GM23338 (cell line): ENCODE results near the gene LRBA. TPM values are rescaled to one million over a fixed set of nuclear protein-coding genes. Genes with fewer than 3 reads are reported as not detected.
"Not testable (repeated sequence)": the region's sequence is repeated elsewhere in the genome, so short reads cannot be mapped to it uniquely, and the experiment has no call there.

Experiments
- ATAC-seq: fragments of 200-7000 bp; cut with Tn5 transposase; 3 replicates; pipeline ENCODE4 v1.9.1; 2020
- DNase-seq: peaks from one replicate; pipeline ENCODE4 v3.0.0-alpha.2; 2015; ENCODE audit warnings: low spot score
- H2AFZ ChIP-seq: fragments of 200-600 bp; sonication (generic); 2 replicates; pipeline ENCODE4 v1.8.0; 2016; ENCODE audit warnings: antibody characterized with exemption, mild to moderate bottlenecking, moderate library complexity
- H3F3A ChIP-seq: fragments of 200-600 bp; sonication (generic); replicated peaks from 2 replicates; pipeline ENCODE4 v1.8.0; 2017; ENCODE audit warnings: antibody characterized with exemption, mixed run types, low read depth
- H3K27ac ChIP-seq: fragments of 200-600 bp; sonication (generic); 2 replicates; pipeline ENCODE4 v1.6.1; 2016; ENCODE audit warnings: low read depth
- H3K27me3 ChIP-seq: fragments of 200-600 bp; sonication (generic); 2 replicates; pipeline ENCODE4 v1.8.0; 2016; ENCODE audit warnings: mild to moderate bottlenecking, mixed run types, moderate library complexity; ENCODE audit not compliant: insufficient read depth
- H3K36me3 ChIP-seq: fragments of 200-600 bp; sonication (generic); 2 replicates; pipeline ENCODE4 v1.8.0; 2016; ENCODE audit warnings: mild to moderate bottlenecking; ENCODE audit not compliant: insufficient read depth
- H3K4me1 ChIP-seq: fragments of 200-600 bp; sonication (generic); 2 replicates; pipeline ENCODE4 v1.8.0; 2016; ENCODE audit warnings: mild to moderate bottlenecking, moderate library complexity; ENCODE audit not compliant: insufficient read depth
- H3K4me2 ChIP-seq: fragments of 200-600 bp; sonication (generic); 2 replicates; pipeline ENCODE4 v1.7.1; 2017; ENCODE audit warnings: mixed run types
- H3K4me3 ChIP-seq: fragments of 200-600 bp; sonication (generic); 2 replicates; pipeline ENCODE4 v1.6.1; 2016; ENCODE audit warnings: mixed run types
- H3K79me2 ChIP-seq: fragments of 200-600 bp; sonication (generic); replicated peaks from 2 replicates; pipeline ENCODE4 v1.8.0; 2017; ENCODE audit warnings: mild to moderate bottlenecking; ENCODE audit not compliant: insufficient read depth
- H3K9me2 ChIP-seq: fragments of 200-600 bp; sonication (generic); 2 replicates; pipeline ENCODE4 v1.8.0; 2017; ENCODE audit not compliant: insufficient read depth
- H4K20me1 ChIP-seq: fragments of 200-600 bp; sonication (generic); replicated peaks from 2 replicates; pipeline ENCODE4 v1.8.0; 2017; ENCODE audit warnings: mild to moderate bottlenecking; ENCODE audit not compliant: insufficient read depth
- H3K27ac Mint-ChIP-seq: 2 replicates; pipeline ENCODE4 v1.8.0; 2020; ENCODE audit warnings: inconsistent platforms, mild to moderate bottlenecking, moderate library complexity, mixed read lengths
- H3K27me3 Mint-ChIP-seq: 3 replicates; pipeline ENCODE4 v1.8.0; 2022; ENCODE audit warnings: low read depth, mild to moderate bottlenecking, moderate library complexity, mixed read lengths, inconsistent platforms; ENCODE audit not compliant: insufficient read depth, poor library complexity
- H3K36me3 Mint-ChIP-seq: 3 replicates; pipeline ENCODE4 v1.8.0; 2021; ENCODE audit warnings: low read depth, mild to moderate bottlenecking, inconsistent platforms, moderate library complexity, mixed read lengths
- H3K4me1 Mint-ChIP-seq: 3 replicates; pipeline ENCODE4 v1.8.0; 2020; ENCODE audit warnings: mild to moderate bottlenecking, inconsistent platforms, mixed read lengths
- H3K4me3 Mint-ChIP-seq: 3 replicates; pipeline ENCODE4 v1.8.0; 2021; ENCODE audit warnings: moderate library complexity, mild to moderate bottlenecking, inconsistent platforms, mixed read lengths
- H3K9me3 Mint-ChIP-seq: 3 replicates; pipeline ENCODE4 v1.8.0; 2020; ENCODE audit warnings: moderate library complexity, mild to moderate bottlenecking, inconsistent platforms, mixed read lengths
- CREB1 ChIP-seq: fragments of 250-450 bp; sonication (Bioruptor Pico); IDR thresholded peaks from 2 replicates; pipeline ENCODE4 v1.5.0; 2020; ENCODE audit warnings: low read depth, mild to moderate bottlenecking, moderate library complexity
- CTCF ChIP-seq, 2 experiments: fragments of 200-600 bp in 1 of 2; sonication (generic) in 1 of 2; conservative IDR thresholded peaks; 2 replicates each; pipeline versions ENCODE4 v1.5.1 to v1.6.1; 2016 to 2017; ENCODE audit warnings: antibody characterized with exemption in 2 of 2, low read depth in 2 of 2, mild to moderate bottlenecking in 2 of 2, moderate library complexity in 1 of 2
- ETS1 ChIP-seq: IDR thresholded peaks from 2 replicates; pipeline ENCODE4 v1.6.1; 2016; ENCODE audit warnings: antibody characterized with exemption
- EZH2phosphoT487 ChIP-seq: fragments of 200-600 bp; sonication (generic); IDR thresholded peaks from one replicate; pipeline ENCODE4 v1.8.1; 2018; ENCODE audit warnings: antibody characterized with exemption; ENCODE audit not compliant: unreplicated experiment
- NANOG ChIP-seq: IDR thresholded peaks from 2 replicates; pipeline ENCODE4 v1.6.1; 2016; ENCODE audit warnings: antibody characterized with exemption, borderline replicate concordance
- POLR2AphosphoS5 ChIP-seq: IDR thresholded peaks from 2 replicates; pipeline ENCODE4 v1.6.1; 2016; ENCODE audit warnings: antibody characterized with exemption, low read depth
- STAT1 ChIP-seq: IDR thresholded peaks from one replicate; pipeline ENCODE4 v1.6.1; 2016; ENCODE audit warnings: antibody characterized with exemption; ENCODE audit not compliant: unreplicated experiment
- polyA plus RNA-seq: library from polyadenylated mRNA; unstranded; fragments of >200 nt; fragmentation: Nextera tagmentation; extraction: Ambion mirVana; gene quantifications from 2 replicates; pipeline ENCODE4 v1.2.1, GENCODE V29; 2016
- total RNA-seq: library from RNA; depleted of rRNA; stranded (reverse); fragments of >200 nt; shearing (Covaris generic); gene quantifications from 2 replicates; pipeline ENCODE4 v1.2.3, GENCODE V29; 2014

The LRBA gene
- total and polyA plus RNA-seq, 2 experiments from 2014 or later: 23.3 to 126 TPM

GRCh38 chr4:150510176-150510865 is 504.8 kb downstream of the LRBA start:
- H3K4me1 ChIP-seq: no peaks in the 10 kb centered on the region
- Mint-ChIP-seq H3K4me1 (no peaks in the 10 kb centered on the region), H3K27ac (no peak overlapping the region), H3K36me3 (peaks cover 9% of the 10 kb centered on the region; the same call in 2 of the 3 replicates), H3K27me3 (no peaks in the 10 kb centered on the region), H3K4me3 (no peak overlapping the region), H3K9me3 (peaks cover 10% of the 10 kb centered on the region; the same call in 2 of the 3 replicates)
- no peak overlapping the region for H3K27ac ChIP-seq
- no peak overlapping the region for H3K4me2 ChIP-seq
- no peaks in the 10 kb centered on the region for H3K27me3 ChIP-seq
- no peaks in the 10 kb centered on the region for H3K36me3 ChIP-seq
- no peak overlapping the region for H2AFZ ChIP-seq
- H3F3A ChIP-seq: no peaks in the 10 kb centered on the region
- H4K20me1 ChIP-seq: no peaks in the 10 kb centered on the region
- TF ChIP-seq CREB1 (CRISPR knock-in tag): no peak
- TF ChIP-seq POLR2AphosphoS5: no peak
- no peak for TF ChIP-seq ETS1
- no peak for TF ChIP-seq NANOG
- DNase-seq (no peak), ATAC-seq (no peak)
- no peaks in the 10 kb centered on the region for H3K79me2 ChIP-seq
- no peak overlapping the region for H3K4me3 ChIP-seq
- no peaks in the 10 kb centered on the region for H3K9me2 ChIP-seq

- not testable (repeated sequence) for H3K4me3 ChIP-seq, H3K4me1 Mint-ChIP-seq, DNase-seq, H3K27ac ChIP-seq, H3K4me1 ChIP-seq, H3K79me2 ChIP-seq, H3K4me3 Mint-ChIP-seq, ATAC-seq, H2AFZ ChIP-seq, H3K27ac Mint-ChIP-seq, H3K27me3 ChIP-seq, H3F3A ChIP-seq, H3K4me2 ChIP-seq, H3K9me2 ChIP-seq, H3K36me3 ChIP-seq, H4K20me1 ChIP-seq, H3K27me3 Mint-ChIP-seq
- Mint-ChIP-seq H3K36me3 (peaks cover 28% of the 10 kb centered on the region), H3K9me3 (peaks cover 26% of the 10 kb centered on the region)
These were observed 507.4 kb downstream of the LRBA start for GRCh38 chr4:150507656-150508055.

GRCh38 chr4:150501983-150502382 is 513.1 kb downstream of the LRBA start:
- Histone ChIP-seq H4K20me1 (no peaks in the 10 kb centered on the region), H3K27ac (no peak overlapping the region), H3K9me2 (no peaks in the 10 kb centered on the region), H3K27me3 (no peaks in the 10 kb centered on the region), H3K36me3 (0 out of 2 replicates have a peak, but pooled peaks cover 6% of the 10 kb centered on the region), H3F3A (no peaks in the 10 kb centered on the region), H3K4me3 (no peak overlapping the region), H3K4me2 (no peak overlapping the region), H3K79me2 (no peaks in the 10 kb centered on the region), H3K4me1 (no peaks in the 10 kb centered on the region), H2AFZ (no peak overlapping the region)
- Mint-ChIP-seq H3K9me3 (peaks cover 38% of the 10 kb centered on the region), H3K36me3 (peaks cover 39% of the 10 kb centered on the region), H3K4me3 (no peak overlapping the region), H3K4me1 (no peaks in the 10 kb centered on the region), H3K27me3 (peaks cover 6% of the 10 kb centered on the region), H3K27ac (no peak overlapping the region)
- no peak for ATAC-seq
- DNase-seq: no peak
- TF ChIP-seq STAT1: no peak
- TF ChIP-seq EZH2phosphoT487: no peak
- no peak for TF ChIP-seq CTCF (conservative IDR thresholded peaks at IDR 0.05; ENCODE audit: low read depth in 2 of 2)
- no peak for TF ChIP-seq CREB1 (CRISPR knock-in tag)
